Measurements from ENCODE around the gene ATP1A1.
A peak's percentile ranks its signal among the peaks of the same experiment; 100 is the strongest.

The ATP1A1 gene

DNA sequence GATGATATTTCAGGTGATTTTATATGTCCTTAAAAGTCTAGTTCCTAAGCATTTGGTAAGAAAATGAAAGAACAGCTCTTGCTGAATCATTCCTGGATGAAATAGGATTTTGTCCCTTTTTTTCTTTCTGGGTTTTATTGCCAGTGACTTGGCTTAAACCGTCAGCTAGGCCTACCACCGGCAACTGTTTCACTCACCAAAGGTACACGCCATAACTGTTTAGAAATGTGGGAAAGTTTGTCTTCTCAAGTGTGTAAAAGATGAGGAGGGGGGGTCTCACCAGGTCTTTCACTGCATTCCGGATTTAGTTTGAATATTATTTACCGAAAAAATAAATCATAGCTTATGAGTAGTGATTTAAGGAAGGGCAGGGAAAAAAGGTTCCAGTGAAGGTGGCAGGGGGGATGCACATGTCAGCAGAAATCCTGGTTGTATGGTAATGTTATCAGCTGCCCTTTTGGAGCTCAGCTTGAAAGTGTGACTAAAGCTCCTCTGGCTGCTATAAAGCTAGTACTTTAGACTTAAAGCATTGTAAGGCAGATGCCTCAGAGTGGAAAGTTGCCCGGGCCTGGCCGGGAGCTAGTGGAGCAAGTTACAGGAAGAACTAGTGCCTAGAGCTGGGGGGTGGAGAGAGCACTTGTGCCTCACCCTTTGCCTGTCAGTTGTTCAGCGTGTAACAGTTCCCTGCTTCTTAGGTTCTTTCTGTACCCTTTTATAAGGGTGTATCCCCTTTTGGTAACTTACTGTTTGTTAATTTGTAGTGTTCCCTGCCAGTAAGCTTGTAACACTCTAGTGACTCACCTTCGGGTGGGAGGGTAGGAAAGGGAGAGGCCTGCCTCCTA lies 3.1 kb downstream of the ATP1A1 start:
- peak overlapping the region; percentile 80 for H3K4me3 ChIP-seq (ENCODE audit: low read length)
- DNase-seq (ENCODE audit: low read depth): peak; percentile 79
- TF ChIP-seq, protein P1, sequence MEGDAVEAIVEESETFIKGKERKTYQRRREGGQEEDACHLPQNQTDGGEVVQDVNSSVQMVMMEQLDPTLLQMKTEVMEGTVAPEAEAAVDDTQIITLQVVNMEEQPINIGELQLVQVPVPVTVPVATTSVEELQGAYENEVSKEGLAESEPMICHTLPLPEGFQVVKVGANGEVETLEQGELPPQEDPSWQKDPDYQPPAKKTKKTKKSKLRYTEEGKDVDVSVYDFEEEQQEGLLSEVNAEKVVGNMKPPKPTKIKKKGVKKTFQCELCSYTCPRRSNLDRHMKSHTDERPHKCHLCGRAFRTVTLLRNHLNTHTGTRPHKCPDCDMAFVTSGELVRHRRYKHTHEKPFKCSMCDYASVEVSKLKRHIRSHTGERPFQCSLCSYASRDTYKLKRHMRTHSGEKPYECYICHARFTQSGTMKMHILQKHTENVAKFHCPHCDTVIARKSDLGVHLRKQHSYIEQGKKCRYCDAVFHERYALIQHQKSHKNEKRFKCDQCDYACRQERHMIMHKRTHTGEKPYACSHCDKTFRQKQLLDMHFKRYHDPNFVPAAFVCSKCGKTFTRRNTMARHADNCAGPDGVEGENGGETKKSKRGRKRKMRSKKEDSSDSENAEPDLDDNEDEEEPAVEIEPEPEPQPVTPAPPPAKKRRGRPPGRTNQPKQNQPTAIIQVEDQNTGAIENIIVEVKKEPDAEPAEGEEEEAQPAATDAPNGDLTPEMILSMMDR (conservative IDR thresholded peaks at IDR 0.05; ENCODE audit: low read length): no peak; the same call in 1 of the 2 replicates

DNA sequence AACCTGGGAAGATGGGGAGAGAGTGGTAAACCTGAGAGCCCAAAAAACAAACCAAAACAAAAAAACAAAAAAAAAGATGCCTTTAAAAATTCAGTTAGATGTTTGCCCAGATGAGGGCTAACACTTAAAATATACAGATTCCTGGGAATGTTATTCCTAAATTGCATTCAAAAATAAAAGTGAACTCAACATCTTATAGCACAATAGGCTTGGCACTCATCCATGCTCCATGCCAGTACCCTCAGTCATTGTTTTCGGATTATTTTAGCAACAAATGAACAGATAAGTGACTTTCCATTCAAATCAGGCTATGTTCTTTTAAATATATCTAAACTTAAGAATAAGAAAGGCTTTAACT lies 3.7 kb downstream of the ATP1A1 start:
- no peak overlapping the region; the same call in 1 of the 2 replicates for H3K4me3 ChIP-seq (ENCODE audit: low read length)
- TF ChIP-seq, protein P1 (conservative IDR thresholded peaks at IDR 0.05; ENCODE audit: low read length): no peak
- peak; percentile 36 for DNase-seq (ENCODE audit: low read depth)

GRCh38 chr1:116377541-116378529 lies 4.8 kb downstream of the ATP1A1 start:
- TF ChIP-seq, protein P1 (conservative IDR thresholded peaks at IDR 0.05; ENCODE audit: low read length): no peak
- peak overlapping the region; percentile 45 for H3K4me3 ChIP-seq (ENCODE audit: low read length)
- peak; percentile 93 for DNase-seq (ENCODE audit: low read depth)

- no peak overlapping the region for H3K4me3 ChIP-seq (ENCODE audit: low read length)
- TF ChIP-seq, protein P1 (conservative IDR thresholded peaks at IDR 0.05; ENCODE audit: low read length): no peak
- no peak for DNase-seq (ENCODE audit: low read depth)
These were observed 6.1 kb downstream of the ATP1A1 start for GRCh38 chr1:116379057-116379630.

GRCh38 chr1:116379674-116380498 lies 6.8 kb downstream of the ATP1A1 start:
- DNase-seq (ENCODE audit: low read depth): no peak
- H3K4me3 ChIP-seq (ENCODE audit: low read length): no peak overlapping the region
- TF ChIP-seq, protein P1 (conservative IDR thresholded peaks at IDR 0.05; ENCODE audit: low read length): no peak

GRCh38 chr1:116380499-116381242 lies 7.6 kb downstream of the ATP1A1 start:
- no peak for DNase-seq (ENCODE audit: low read depth)
- TF ChIP-seq, protein P1 (conservative IDR thresholded peaks at IDR 0.05; ENCODE audit: low read length): no peak
- no peak overlapping the region for H3K4me3 ChIP-seq (ENCODE audit: low read length)
